ENCODE results near the gene MCM3.

DNA sequence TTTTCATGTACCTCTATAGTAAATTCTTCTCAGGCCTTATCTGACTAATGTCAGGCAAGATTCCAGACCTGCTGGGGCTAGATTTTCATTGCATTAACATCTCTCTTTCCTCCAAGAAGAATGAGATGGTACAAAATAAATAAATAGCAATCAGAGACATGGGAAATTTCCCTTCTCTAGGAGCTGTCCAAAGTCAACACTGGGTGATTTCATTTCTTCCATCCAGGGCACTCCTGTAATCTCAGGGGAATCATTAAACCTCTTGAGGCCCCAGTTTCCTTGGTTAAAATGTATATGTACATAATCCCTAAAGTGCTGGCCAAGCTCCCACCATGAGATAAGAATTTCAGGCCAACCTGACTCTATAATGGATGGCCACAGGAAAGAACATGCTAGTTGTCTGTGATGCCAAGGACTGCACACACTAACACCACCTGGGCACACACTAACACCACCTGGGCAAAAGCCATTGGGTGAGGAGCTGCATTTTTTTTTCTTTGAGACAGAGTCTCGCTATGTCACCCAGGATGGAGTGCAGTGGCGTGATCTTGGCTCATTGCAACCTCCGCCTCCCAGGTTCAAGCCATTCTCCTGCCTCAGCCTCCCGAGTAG is 41.2 kb downstream of the MCM3 start:
- TF ChIP-seq POLR2A (IDR thresholded peaks at IDR 0.05; ENCODE audit: low read depth, low read length) (no peak), NFE2L2 (IDR thresholded peaks at IDR 0.05; ENCODE audit: low read depth, low read length) (no peak), CHD1 (IDR thresholded peaks at IDR 0.05; ENCODE audit: low read depth, low read length) (no peak), RAD21 (IDR thresholded peaks at IDR 0.05; ENCODE audit: low read length) (no peak), RFX5 (IDR thresholded peaks at IDR 0.05; ENCODE audit: low read depth, low read length) (no peak), BHLHE40 (IDR thresholded peaks at IDR 0.05; ENCODE audit: low read depth, low read length) (no peak)
- TF ChIP-seq, protein P1, sequence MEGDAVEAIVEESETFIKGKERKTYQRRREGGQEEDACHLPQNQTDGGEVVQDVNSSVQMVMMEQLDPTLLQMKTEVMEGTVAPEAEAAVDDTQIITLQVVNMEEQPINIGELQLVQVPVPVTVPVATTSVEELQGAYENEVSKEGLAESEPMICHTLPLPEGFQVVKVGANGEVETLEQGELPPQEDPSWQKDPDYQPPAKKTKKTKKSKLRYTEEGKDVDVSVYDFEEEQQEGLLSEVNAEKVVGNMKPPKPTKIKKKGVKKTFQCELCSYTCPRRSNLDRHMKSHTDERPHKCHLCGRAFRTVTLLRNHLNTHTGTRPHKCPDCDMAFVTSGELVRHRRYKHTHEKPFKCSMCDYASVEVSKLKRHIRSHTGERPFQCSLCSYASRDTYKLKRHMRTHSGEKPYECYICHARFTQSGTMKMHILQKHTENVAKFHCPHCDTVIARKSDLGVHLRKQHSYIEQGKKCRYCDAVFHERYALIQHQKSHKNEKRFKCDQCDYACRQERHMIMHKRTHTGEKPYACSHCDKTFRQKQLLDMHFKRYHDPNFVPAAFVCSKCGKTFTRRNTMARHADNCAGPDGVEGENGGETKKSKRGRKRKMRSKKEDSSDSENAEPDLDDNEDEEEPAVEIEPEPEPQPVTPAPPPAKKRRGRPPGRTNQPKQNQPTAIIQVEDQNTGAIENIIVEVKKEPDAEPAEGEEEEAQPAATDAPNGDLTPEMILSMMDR (conservative IDR thresholded peaks at IDR 0.05; ENCODE audit: low read depth, low read length), result no peak
- TF ChIP-seq, protein P2, sequence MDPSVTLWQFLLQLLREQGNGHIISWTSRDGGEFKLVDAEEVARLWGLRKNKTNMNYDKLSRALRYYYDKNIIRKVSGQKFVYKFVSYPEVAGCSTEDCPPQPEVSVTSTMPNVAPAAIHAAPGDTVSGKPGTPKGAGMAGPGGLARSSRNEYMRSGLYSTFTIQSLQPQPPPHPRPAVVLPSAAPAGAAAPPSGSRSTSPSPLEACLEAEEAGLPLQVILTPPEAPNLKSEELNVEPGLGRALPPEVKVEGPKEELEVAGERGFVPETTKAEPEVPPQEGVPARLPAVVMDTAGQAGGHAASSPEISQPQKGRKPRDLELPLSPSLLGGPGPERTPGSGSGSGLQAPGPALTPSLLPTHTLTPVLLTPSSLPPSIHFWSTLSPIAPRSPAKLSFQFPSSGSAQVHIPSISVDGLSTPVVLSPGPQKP (IDR thresholded peaks at IDR 0.05; ENCODE audit: borderline replicate concordance, low read depth, low read length), result no peak

Data from IMR-90 (cell line).